Activated naive CD4-positive, alpha-beta T cell treated with anti-CD3 and anti-CD28 coated beads, Interleukin-2, amount 10 ng/mL, durations not matched to agents 7 days and 5 days (primary cell): ENCODE data around the gene SORD.
"Not testable (repeated sequence)": the region's sequence is repeated elsewhere in the genome, so short reads cannot be mapped to it uniquely, and the experiment has no call there.

Source experiments
- CTCF ChIA-PET: fragments of 350-600 bp; sonication (Branson Sonifier 250); formaldehyde crosslinking; loops from one replicate; lab custom pipeline; 2021; ENCODE audit warnings: antibody characterized with exemption; lab: Charles Lee
- DNase-seq: peaks from one replicate; pipeline ENCODE4 v3.0.0-alpha.2; 2020
- H3K27ac Mint-ChIP-seq: one replicate; pipeline ENCODE4 v1.8.0; 2021; ENCODE audit warnings: mild to moderate bottlenecking, moderate library complexity, mixed read lengths
- H3K27me3 Mint-ChIP-seq: one replicate; pipeline ENCODE4 v1.8.0; 2021; ENCODE audit warnings: mild to moderate bottlenecking, mixed read lengths
- H3K36me3 Mint-ChIP-seq: one replicate; pipeline ENCODE4 v1.8.0; 2021; ENCODE audit warnings: mixed read lengths
- H3K4me1 Mint-ChIP-seq: one replicate; pipeline ENCODE4 v1.8.0; 2021; ENCODE audit warnings: mixed read lengths
- H3K4me3 Mint-ChIP-seq: one replicate; pipeline ENCODE4 v1.8.0; 2021; ENCODE audit warnings: mild to moderate bottlenecking, moderate library complexity, mixed read lengths
- H3K9me3 Mint-ChIP-seq: one replicate; pipeline ENCODE4 v1.8.0; 2021; ENCODE audit warnings: mixed read lengths

The SORD gene

DNA sequence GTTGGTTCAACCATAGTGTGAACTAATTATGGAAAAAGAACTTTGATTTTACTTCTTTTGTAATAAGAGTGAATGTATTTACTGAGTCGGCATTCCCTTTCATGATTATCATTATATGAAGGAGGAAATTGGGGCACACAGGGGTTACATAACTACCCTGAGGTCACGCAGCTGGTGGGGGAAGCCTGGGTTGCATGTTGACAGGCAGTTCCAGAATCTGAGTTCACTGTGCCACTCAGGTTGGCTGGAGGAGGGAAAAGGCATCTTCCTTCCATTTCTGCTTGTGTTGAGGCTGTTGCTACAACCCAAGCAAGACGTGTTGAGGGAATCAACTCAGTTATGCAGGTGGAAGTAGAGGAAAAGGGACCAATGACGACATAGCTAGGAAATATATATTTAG is 11.1 kb downstream of the SORD start:
- H3K9me3 Mint-ChIP-seq, H3K36me3 Mint-ChIP-seq, DNase-seq, H3K27ac Mint-ChIP-seq, H3K4me3 Mint-ChIP-seq, CTCF ChIA-PET, H3K27me3 Mint-ChIP-seq: not testable (repeated sequence)
- H3K4me1 Mint-ChIP-seq: peaks cover 25% of the 10 kb centered on the region

DNA sequence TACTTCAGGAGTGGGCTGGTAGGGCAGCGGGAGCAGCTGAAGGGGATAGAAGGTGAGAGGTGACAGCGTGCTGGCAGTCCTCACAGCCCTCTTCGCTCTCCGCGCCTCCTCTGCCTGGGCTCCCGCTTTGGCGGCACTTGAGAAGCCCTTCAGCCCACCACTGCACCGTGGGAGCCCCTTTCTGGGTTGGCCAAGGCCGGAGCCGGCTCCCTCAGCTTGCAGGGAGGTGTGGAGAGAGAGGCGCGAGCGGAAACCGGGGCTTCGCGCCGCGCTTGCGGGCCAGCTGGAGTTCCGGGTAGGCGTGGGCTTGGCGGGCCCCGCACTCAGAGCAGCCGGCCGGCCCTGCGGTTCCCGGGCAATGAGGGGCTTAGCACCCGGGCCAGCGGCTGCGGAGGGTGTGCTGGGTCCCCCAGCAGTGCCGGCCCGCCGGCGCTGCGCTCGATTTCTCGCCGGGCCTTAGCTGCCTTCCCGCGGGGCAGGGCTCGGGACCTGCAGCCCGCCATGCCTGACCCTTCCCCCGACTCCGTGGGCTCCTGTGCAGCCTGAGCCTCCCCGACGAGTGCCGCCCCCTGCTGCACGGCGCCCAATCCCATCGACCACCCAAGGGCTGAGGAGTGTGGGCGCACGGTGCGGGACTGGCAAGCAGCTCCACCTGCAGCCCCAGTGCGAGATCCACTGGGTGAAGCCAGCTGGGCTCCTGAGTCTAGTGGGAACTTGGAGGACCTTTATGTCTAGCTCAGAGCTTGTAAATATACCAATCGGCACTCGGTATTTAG is 11.8 kb downstream of the SORD start:
- peaks cover 25% of the 10 kb centered on the region for H3K4me1 Mint-ChIP-seq
- DNase-seq, H3K27me3 Mint-ChIP-seq, H3K9me3 Mint-ChIP-seq, H3K4me3 Mint-ChIP-seq, H3K27ac Mint-ChIP-seq, H3K36me3 Mint-ChIP-seq: not testable (repeated sequence)
- CTCF ChIA-PET: interaction anchor here (1.0 to 3.3 kb wide), 3 partner anchors 11 to 442 kb away, joined by 4 to 10 read pairs (median 6); partner anchors contain the start of gene SORD

- not testable (repeated sequence) for H3K27ac Mint-ChIP-seq, H3K27me3 Mint-ChIP-seq, H3K9me3 Mint-ChIP-seq, H3K36me3 Mint-ChIP-seq, H3K4me3 Mint-ChIP-seq
- CTCF ChIA-PET: interaction anchor here (0.6 to 3.6 kb wide), 15 partner anchors 10 to 460 kb away, joined by 3 to 22 read pairs (median 5); partner anchors contain the start of genes SORD and SPG11
- peak; percentile 83 for DNase-seq
- H3K4me1 Mint-ChIP-seq: peaks cover 25% of the 10 kb centered on the region
Observed at GRCh38 chr15:45036812-45037781, 14.1 kb downstream of the SORD start.

GRCh38 chr15:45037936-45038335 is 14.9 kb downstream of the SORD start:
- H3K36me3 Mint-ChIP-seq: no peaks in the 10 kb centered on the region
- peaks cover 25% of the 10 kb centered on the region for H3K4me1 Mint-ChIP-seq
- no peak for DNase-seq
- no peak overlapping the region for H3K27ac Mint-ChIP-seq
- H3K4me3 Mint-ChIP-seq: no peak overlapping the region
- CTCF ChIA-PET: interaction anchor here (0.6 to 3.6 kb wide), 8 partner anchors 10 to 374 kb away, joined by 3 to 22 read pairs (median 4); partner anchors contain the start of gene SPG11
- H3K9me3 Mint-ChIP-seq: no peaks in the 10 kb centered on the region
- H3K27me3 Mint-ChIP-seq: no peaks in the 10 kb centered on the region

GRCh38 chr15:45040396-45040795 is 17.4 kb downstream of the SORD start:
- H3K4me1 Mint-ChIP-seq: peaks cover 25% of the 10 kb centered on the region
- H3K27ac Mint-ChIP-seq, H3K36me3 Mint-ChIP-seq, DNase-seq, H3K9me3 Mint-ChIP-seq, H3K4me3 Mint-ChIP-seq, CTCF ChIA-PET, H3K27me3 Mint-ChIP-seq: not testable (repeated sequence)

DNA sequence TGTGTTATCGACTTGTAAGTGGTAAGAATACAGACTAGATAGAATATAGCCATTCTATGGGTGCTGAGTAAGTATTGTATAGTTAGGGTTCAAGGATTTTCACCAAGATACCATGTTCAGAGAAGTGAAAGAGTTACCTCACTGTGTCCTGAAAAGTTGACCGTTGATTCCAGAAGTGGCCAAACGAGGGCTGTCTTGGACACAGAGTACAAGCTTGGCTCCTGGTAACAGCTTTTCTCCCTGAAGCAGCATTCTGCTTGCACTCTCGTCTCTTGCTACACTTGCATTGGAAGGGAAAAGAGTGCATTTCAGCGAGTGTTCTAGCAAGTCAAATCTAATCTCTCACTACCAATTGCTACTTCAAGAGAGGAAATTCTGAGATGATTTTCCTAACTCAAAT is 18.5 kb downstream of the SORD start:
- H3K4me3 Mint-ChIP-seq, H3K36me3 Mint-ChIP-seq, DNase-seq, H3K27me3 Mint-ChIP-seq, H3K27ac Mint-ChIP-seq, H3K9me3 Mint-ChIP-seq: not testable (repeated sequence)
- CTCF ChIA-PET: interaction anchor here (0.6 kb wide), 1 partner anchor 164 kb away, joined by 3 read pairs; no protein-coding TSS in a partner anchor
- H3K4me1 Mint-ChIP-seq: peaks cover 15% of the 10 kb centered on the region

DNA sequence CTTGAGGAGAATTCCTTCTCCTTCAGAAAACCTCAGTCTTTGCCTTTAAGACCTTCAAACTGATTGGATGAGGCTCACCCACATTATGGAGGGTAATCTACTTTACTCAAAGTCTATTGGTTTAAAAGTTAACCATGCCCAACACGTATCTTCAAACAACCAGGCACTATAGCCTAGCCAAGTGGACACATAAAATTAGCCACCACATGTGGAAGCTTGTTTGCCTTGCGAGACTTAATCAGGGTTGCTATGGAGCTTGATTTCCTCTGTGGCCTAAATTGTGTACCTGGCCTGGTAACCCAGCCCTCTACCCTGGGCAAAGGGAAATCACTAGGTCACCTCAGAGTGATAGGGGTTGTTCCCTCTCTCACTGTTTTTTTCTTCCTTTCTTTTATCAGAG is 19.9 kb downstream of the SORD start:
- H3K4me1 Mint-ChIP-seq, H3K27ac Mint-ChIP-seq, DNase-seq, H3K4me3 Mint-ChIP-seq, H3K36me3 Mint-ChIP-seq, CTCF ChIA-PET, H3K27me3 Mint-ChIP-seq, H3K9me3 Mint-ChIP-seq: not testable (repeated sequence)

GRCh38 chr15:45044270-45044669 is 21.3 kb downstream of the SORD start:
- H3K27ac Mint-ChIP-seq: not testable (repeated sequence)

GRCh38 chr15:45048449-45048793 is 25.4 kb downstream of the SORD start:
- H3K4me3 Mint-ChIP-seq, H3K27me3 Mint-ChIP-seq, DNase-seq, H3K27ac Mint-ChIP-seq, H3K4me1 Mint-ChIP-seq: not testable (repeated sequence)
- H3K36me3 Mint-ChIP-seq: peaks cover 27% of the 10 kb centered on the region
- H3K9me3 Mint-ChIP-seq: peaks cover 12% of the 10 kb centered on the region
- CTCF ChIA-PET: interaction anchor here (1.4 kb wide), 1 partner anchor 10 kb away, joined by 4 read pairs; no protein-coding TSS in a partner anchor

More at GRCh38 chr15:45044270-45044669, 21.3 kb downstream of the SORD start:
- H3K36me3 Mint-ChIP-seq: peaks cover 12% of the 10 kb centered on the region
- H3K4me3 Mint-ChIP-seq, DNase-seq, H3K4me1 Mint-ChIP-seq, CTCF ChIA-PET, H3K27me3 Mint-ChIP-seq, H3K9me3 Mint-ChIP-seq: not testable (repeated sequence)

- Mint-ChIP-seq H3K36me3 (peaks cover 27% of the 10 kb centered on the region), H3K4me3 (no peak overlapping the region), H3K4me1 (no peaks in the 10 kb centered on the region), H3K27me3 (no peaks in the 10 kb centered on the region), H3K9me3 (peaks cover 12% of the 10 kb centered on the region), H3K27ac (no peak overlapping the region)
- DNase-seq: no peak
- CTCF ChIA-PET: interaction anchor here (1.4 kb wide), 1 partner anchor 11 kb away, joined by 4 read pairs; no protein-coding TSS in a partner anchor
Observed at GRCh38 chr15:45048794-45049631, 26.0 kb downstream of the SORD start.

DNA sequence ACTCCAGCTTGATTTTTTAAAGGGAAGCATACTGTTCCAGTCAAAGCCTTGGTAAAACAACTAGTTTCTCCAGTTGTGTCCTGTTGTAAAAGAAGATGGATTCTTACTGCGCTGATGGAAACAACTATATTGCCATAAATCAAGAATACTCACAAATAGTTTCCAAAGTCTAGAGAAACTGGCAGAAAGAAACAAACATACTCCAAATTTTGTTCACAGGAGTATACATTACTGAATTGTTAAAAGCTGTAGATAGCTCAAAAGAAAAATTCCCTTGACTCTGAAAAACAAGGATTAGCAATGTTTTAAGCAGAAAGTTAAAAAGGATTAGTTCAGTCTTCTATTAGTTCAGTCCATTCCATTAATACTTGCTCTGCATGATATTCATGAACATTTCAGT is 27.6 kb downstream of the SORD start:
- Mint-ChIP-seq H3K27ac (no peak overlapping the region), H3K36me3 (peaks cover 29% of the 10 kb centered on the region), H3K27me3 (no peaks in the 10 kb centered on the region), H3K4me3 (no peak overlapping the region), H3K9me3 (peaks cover 12% of the 10 kb centered on the region), H3K4me1 (no peaks in the 10 kb centered on the region)
- CTCF ChIA-PET: interaction anchor here (0.6 kb wide), 1 partner anchor 10 kb away, joined by 3 read pairs; no protein-coding TSS in a partner anchor
- DNase-seq: no peak

GRCh38 chr15:45052676-45053075 is 29.7 kb downstream of the SORD start:
- H3K27ac Mint-ChIP-seq, CTCF ChIA-PET, H3K27me3 Mint-ChIP-seq, H3K4me3 Mint-ChIP-seq, DNase-seq, H3K4me1 Mint-ChIP-seq: not testable (repeated sequence)
- Mint-ChIP-seq H3K36me3 (peaks cover 27% of the 10 kb centered on the region), H3K9me3 (peaks cover 12% of the 10 kb centered on the region)

DNA sequence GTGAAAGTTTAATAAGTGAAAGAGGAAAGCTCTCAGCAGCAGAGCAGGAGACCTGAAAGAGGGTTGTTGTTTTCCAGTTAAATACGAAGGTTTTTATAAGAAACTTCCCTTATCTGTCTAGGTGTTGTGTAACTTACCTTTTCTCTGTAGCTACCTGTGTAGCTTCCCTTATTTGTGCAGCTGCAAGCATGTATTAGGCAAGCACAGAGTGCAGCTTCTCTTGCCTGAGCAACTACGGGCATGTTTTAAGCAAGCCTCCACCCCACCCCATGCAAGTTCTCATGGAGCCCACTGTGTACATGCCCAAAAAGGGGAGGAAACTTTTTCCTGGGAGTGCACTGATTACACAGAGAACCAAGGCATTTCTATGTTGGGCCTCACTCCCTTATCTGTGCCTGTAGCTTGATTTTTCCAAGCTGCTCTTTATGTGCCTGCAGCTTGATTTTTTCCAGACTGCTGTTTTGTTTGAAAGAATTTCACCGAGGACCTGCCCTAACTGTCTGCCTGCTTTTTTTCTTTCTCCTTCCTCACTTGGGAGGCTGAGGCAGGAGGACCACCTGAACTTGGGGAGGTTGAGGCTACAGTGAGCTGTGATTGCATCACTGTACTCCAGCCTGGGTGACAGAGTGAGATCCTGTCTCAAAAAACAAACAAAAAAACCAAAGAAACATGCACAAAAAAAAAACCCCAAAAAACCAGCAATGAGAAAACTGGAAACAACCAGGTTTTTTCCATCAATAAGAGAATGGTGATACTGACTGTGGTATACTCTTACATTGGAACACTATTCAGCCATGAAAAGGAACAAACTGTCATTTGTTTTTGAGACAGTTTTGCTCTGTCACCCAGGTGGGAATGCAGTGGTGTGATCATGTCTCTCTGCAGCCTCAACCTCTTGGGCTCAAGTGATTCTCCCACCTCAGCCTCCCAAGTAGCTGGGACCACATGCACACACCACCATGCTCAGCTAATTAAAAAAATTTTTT is 36.0 kb downstream of the SORD start:
- DNase-seq, H3K27ac Mint-ChIP-seq, H3K9me3 Mint-ChIP-seq, H3K27me3 Mint-ChIP-seq, H3K4me1 Mint-ChIP-seq, H3K4me3 Mint-ChIP-seq, H3K36me3 Mint-ChIP-seq, CTCF ChIA-PET: not testable (repeated sequence)
